Mononuclear cell (primary cell): ENCODE data around the gene EMX2. TPM values are rescaled to one million over a fixed set of nuclear protein-coding genes. Genes with fewer than 3 reads are reported as not detected.
"Not testable (repeated sequence)": the region's sequence is repeated elsewhere in the genome, so short reads cannot be mapped to it uniquely, and the experiment has no call there.

Experiments used
- H3K27me3 ChIP-seq: 2 replicates; pipeline ENCODE4 v1.6.0; 2011; ENCODE audit warnings: low read length, control low read depth; ENCODE audit not compliant: insufficient read depth
- H3K4me1 ChIP-seq: 2 replicates; pipeline ENCODE4 v1.5.1; 2011; ENCODE audit warnings: mild to moderate bottlenecking, low read length, control low read depth; ENCODE audit not compliant: insufficient read depth
- H3K4me3 ChIP-seq: 2 replicates; pipeline ENCODE4 v1.5.1; 2011; ENCODE audit warnings: mild to moderate bottlenecking, low read length, moderate library complexity
- H3K9me3 ChIP-seq: 2 replicates; pipeline ENCODE4 v1.5.1; 2011; ENCODE audit warnings: low read depth, mild to moderate bottlenecking, control low read depth, low read length
- total RNA-seq: library from RNA; depleted of rRNA; stranded (reverse); fragments of >200 nt; gene quantifications from one replicate; pipeline ENCODE4 v1.2.3, GENCODE V29; 2012

EMX2 gene
- total RNA-seq = 0.10 TPM

DNA sequence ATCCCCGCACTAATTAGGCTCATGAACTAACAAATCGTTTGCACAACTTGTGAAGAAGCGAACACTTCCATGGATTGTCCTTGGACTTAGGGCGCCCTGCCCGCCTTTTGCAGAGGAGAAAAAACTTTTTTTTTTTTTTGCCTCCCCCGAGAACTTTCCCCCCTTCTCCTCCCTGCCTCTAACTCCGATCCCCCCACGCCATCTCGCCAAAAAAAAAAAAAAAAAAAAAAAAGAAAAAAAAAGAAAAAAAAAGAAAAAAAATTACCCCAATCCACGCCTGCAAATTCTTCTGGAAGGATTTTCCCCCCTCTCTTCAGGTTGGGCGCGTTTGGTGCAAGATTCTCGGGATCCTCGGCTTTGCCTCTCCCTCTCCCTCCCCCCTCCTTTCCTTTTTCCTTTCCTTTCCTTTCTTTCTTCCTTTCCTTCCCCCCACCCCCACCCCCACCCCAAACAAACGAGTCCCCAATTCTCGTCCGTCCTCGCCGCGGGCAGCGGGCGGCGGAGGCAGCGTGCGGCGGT is at the start of gene EMX2:
Gene EMX2 (plus strand): TSS at position 41 of the 519 bp plus-strand sequence. CDS start 522 bp downstream, outside the sequence.
- H3K27me3 ChIP-seq = peaks cover 93% of the 10 kb centered on the region

DNA sequence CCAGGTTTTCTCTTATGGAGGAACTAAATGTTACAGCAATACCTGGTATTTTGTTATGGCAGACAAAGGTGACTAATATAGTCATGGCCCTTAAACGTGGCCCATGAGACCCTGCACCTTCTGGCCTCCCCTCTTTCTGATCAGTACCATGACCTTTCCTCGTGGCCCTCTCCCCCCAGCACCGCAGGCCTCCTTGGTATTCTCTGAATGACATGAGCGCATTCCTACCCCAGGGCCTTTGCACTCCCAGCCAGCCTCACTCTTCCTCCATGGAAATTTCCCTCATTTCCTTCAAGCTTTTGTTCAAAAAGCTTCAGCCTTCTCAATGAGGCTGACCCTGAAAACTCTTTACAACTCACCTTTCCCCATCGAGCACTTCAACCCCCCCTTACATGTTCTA is 46.5 kb upstream of the EMX2 start:
- Histone ChIP-seq H3K9me3 (no peaks in the 10 kb centered on the region), H3K27me3 (peaks cover 8% of the 10 kb centered on the region), H3K4me3 (no peak overlapping the region), H3K4me1 (no peaks in the 10 kb centered on the region)

More for the DNA sequence above, at the start of gene EMX2:
- Histone ChIP-seq H3K4me3 (no peak within 1 kb of the TSS), H3K9me3 (no peaks in the 10 kb centered on the region), H3K4me1 (peaks cover 6% of the 10 kb centered on the region)

DNA sequence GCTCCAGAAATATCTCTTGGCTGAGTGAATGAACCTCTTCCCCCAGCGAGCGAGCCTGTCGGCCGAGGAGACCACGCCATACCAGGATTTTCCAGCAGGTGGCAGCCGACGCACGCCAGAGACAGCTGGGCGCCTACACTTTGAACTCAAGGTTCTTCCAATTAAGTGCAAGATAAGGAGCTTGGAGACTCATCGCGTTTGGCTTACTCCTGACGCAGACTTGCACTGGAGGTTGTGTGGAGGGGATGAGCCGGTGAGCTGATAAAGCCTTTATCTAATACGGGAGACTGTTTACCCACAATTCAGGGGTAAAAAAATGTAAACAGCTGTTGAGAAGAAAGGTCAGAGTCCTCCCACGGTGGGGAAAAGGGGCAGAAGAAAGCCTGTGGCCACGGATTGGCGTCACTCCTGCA is 45.9 kb upstream of the EMX2 start:
- Histone ChIP-seq H3K4me1 (no peaks in the 10 kb centered on the region), H3K9me3 (no peaks in the 10 kb centered on the region), H3K4me3 (no peak overlapping the region), H3K27me3 (peaks cover 8% of the 10 kb centered on the region)

DNA sequence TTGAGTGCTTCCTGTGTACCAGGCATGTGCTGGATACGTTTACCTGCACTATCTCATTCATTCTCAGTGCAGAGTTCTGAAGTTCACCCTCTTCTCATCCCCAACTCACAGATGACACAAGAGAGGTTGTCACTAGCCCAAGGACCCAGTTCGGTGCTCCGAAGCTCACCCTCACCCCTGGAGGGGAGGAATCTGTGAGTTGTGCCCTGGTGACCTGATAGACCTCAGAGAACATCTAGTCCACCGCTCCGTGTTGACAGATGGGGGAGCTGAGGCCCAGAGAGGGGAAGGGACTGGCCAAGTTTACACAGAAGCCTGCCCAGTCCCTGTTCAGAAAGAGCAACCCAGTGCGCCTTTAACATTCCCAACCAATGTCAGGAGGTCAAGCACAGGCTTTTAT is 44.8 kb upstream of the EMX2 start:
- Histone ChIP-seq H3K27me3 (peaks cover 8% of the 10 kb centered on the region), H3K4me3 (no peak overlapping the region), H3K4me1 (no peaks in the 10 kb centered on the region), H3K9me3 (no peaks in the 10 kb centered on the region)

DNA sequence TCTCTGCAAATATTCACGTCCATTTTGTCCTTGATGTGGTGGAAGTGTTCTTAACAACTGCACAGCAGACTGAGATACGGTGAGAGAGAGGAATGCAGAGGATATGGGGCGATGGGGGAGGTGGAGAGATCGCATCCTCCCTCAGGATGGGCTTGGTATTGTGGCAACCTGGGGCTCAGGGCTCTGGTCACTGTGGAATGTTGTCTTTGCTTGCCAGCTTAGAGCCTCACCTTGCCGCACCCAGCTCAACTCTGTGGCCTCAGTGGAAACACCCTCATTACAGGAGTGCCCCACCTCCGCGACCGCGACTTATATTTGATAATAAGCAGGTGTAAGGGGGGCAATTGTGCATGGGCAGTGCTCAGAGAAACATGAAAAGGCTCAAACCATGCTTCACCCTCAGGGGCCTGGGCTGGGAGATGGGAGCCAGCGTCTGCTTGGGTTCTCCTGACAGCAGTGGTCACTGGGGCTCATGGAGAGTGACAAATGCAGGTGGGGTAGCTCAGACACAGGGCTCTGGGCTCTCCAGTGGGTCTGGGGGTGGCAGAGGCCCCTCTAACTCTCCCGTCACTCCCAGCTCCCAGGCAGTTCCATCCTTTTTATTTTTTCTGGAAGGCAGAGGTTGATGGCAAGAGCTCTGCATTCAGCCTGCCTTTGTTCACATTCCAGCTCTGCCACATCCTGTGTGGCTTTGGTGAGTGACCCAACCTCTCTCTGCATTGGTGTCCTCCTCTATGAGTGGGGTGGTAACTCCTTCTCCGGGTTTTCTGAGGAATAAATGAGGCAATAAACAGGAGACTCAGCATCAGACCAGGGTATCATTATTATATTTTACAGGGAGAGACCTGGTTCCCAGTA is 43.1 kb upstream of the EMX2 start:
- no peaks in the 10 kb centered on the region for H3K9me3 ChIP-seq
- peaks cover 7% of the 10 kb centered on the region for H3K27me3 ChIP-seq
- H3K4me3 ChIP-seq = no peak overlapping the region
- H3K4me1 ChIP-seq = no peaks in the 10 kb centered on the region

DNA sequence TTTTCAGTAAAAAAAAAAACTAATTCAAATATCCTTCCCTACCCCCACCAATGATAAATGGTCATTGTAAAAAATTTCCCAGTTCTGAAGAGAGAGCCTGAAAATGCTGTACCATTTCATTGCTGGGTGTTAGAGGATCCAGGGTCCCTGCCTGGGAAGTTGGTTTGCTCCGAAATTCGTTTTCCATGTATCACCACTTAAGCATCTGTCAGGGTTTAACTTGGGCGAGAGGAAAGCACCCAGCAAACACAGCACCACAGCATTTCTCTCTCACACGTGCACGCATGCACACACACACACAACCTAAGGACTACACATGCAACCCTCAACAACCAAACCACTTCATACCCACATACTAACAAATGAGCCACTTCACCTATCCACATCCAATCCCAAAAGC is 42.1 kb upstream of the EMX2 start:
- Histone ChIP-seq H3K9me3 (no peaks in the 10 kb centered on the region), H3K4me1 (no peaks in the 10 kb centered on the region), H3K4me3 (no peak overlapping the region), H3K27me3 (peaks cover 4% of the 10 kb centered on the region)

DNA sequence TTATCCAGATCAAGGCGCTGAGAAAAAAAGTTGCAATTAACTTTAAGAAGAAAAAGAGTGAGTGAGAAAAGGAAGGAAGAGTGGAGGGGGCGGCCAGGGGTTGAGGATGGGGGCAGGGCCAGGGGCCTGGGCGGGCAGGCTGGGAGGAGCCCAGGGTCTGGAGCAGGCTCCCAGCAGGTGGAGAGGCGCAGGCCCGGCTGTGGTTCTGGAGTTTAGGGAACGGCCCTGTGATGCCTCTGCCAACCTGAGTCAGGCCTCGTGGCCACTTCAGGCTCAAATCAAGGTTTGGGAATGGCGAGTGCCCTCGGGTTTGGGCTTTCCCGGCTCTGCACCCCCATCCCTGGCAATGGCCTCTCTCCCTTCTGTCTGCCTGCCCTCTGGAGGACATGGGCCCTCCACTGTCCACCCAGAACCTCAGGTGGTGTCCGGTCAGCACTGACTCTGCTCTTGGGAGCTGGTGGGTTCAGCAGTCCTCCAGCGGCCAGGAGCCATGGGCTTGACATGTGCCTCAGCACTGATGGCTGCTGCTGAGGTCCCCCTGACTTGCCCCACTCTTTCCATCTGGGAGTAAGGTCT is 41.0 kb upstream of the EMX2 start:
- no peaks in the 10 kb centered on the region for H3K27me3 ChIP-seq
- H3K4me1 ChIP-seq = no peaks in the 10 kb centered on the region
- no peak overlapping the region for H3K4me3 ChIP-seq
- no peaks in the 10 kb centered on the region for H3K9me3 ChIP-seq

DNA sequence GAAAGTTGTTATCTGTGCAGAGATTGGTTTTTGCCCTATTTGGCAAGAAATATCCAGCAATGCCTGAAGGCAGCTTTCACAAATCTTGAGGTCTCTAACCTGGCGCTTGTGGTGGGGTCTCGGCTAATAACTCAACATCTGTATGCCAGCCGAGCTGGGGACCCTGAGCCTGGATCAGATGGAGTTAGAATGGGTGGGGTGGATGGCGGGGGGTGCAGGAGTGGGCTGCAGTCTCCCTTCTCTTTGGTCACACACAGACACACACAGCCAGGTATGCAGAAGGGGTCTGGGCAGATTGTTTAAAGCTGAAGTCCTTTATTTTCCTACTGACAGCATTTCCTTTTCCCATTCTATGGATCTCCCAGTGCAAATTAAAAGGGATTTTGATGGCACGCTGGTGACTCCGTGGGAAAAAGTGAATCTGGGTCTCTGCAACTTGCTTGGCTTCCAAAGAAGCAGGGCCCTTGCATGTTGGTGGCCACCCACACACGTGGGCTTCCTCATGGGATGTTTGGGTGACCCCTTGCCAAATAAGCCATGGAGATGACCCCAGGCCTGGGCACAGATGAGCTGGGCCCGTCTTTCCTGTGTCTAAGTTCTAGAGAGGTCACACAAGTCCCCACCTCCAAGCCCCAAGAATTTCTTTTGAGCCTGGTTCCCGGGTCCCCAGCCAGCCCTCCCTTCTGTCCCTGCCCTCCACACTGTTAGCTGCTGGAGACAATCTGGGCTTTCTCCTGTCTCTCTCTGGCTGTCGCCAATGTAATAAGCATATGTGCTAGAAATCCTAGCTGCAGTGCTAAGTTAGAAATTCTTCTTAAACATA is 39.9 kb upstream of the EMX2 start:
- Histone ChIP-seq H3K27me3 (no peaks in the 10 kb centered on the region), H3K4me3 (no peak overlapping the region), H3K4me1 (no peaks in the 10 kb centered on the region), H3K9me3 (no peaks in the 10 kb centered on the region)

DNA sequence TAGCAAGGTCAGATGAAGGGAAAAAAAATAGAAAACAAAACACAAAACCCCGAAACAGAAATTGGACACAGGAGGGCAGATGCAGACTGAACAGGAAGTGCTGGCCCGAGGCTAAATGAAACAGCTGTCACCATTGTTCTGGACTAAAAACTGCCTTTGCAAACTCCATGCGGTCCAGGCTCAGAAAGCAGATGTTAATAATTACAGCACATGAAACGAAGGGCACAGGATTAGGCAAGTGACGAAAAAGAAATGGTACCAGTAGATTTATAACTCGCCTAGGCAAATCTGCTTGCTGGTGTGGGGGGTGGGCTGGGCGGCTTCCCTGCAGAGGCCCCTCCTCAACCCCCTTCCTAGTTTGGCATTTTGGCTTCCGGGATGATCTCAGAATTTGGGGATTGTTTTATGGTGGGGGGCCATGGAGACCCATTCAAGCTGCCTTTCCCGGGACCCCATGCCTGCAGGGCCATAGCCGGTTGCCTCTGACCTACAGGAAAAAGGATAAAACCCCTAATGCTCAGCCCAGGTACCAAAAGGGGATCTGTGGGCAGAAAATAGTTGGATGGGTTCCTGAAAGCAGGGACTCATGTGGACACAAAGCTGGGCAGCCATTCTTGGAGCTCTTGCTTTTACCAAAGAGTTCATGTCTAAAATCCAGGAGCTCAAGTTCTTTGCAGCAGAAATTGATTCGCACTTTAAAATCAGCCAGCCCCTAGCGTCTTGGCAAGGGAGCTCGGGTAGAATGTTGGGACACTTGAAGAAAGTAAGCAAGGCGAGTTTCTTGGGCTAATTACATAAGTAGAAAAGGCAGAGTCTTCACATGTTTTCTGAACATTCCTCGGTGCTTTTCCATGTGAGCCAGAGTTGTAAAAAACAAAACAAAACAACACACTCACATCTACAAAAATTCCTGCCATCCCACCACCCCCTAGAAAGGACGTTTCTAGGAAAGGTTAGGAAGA is 39.0 kb upstream of the EMX2 start:
- Histone ChIP-seq H3K9me3 (no peaks in the 10 kb centered on the region), H3K27me3 (no peaks in the 10 kb centered on the region), H3K4me3 (no peak overlapping the region), H3K4me1 (no peaks in the 10 kb centered on the region)

DNA sequence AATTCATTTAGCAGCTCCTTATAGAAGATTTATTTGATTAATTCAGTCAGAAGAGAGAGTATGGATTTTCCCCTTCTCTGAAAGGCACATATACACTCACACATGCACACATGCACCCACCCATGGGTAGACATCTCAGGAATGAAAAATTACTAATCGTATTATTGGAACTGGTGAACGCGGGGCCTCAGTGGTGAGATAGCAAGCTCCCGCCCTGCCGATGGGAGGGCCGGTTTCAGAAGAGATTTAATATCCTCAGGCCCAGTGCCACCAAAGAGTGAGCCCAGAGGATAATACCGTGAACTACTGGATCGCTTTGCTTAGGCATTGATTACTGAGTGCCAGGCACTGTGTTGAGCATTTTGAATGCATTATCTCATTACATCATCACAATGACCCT is 38.0 kb upstream of the EMX2 start:
- Histone ChIP-seq H3K4me3 (no peak overlapping the region), H3K4me1 (no peaks in the 10 kb centered on the region), H3K27me3 (no peaks in the 10 kb centered on the region), H3K9me3 (no peaks in the 10 kb centered on the region)

DNA sequence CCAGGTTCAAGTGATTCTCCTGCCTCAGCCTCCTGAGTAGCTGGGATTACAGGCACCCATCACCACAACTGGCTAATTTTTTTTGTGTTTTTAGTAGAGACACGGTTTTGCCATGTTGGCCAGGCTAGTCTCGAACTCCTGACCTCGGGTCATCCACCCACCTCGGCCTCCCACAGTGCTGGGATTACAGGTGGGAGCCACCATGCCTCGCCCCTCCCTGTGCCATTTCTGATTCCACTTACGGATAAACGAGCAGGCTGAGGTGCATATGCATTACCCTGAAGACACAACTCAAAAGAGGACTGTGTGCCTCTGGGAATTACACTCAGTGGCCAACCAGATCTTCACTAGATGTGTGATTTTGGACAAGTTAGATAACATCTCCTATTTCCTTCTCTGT is 35.5 kb upstream of the EMX2 start:
- not testable (repeated sequence) for H3K9me3 ChIP-seq, H3K27me3 ChIP-seq, H3K4me1 ChIP-seq, H3K4me3 ChIP-seq

DNA sequence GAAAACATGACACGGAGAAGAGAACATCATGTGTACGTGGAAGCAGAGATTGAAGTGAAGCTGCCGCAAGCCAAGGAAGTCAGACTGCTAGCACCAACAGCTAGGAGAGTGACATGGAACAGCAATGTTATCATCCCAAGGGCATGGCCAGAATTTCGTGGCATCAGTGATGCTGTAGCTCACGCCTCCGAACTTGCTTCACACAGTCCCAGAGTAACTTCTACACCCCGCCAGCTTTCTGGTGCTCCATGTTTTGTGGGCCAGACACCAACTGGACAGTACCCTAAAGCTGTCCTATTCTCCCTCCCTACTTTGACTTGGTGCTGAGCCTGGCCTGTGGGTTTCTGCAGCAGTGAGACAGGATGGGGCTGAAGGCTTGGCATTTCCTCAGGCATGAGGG is 33.0 kb upstream of the EMX2 start:
- no peak overlapping the region for H3K4me3 ChIP-seq
- no peaks in the 10 kb centered on the region for H3K4me1 ChIP-seq
- no peaks in the 10 kb centered on the region for H3K27me3 ChIP-seq
- H3K9me3 ChIP-seq = no peaks in the 10 kb centered on the region

DNA sequence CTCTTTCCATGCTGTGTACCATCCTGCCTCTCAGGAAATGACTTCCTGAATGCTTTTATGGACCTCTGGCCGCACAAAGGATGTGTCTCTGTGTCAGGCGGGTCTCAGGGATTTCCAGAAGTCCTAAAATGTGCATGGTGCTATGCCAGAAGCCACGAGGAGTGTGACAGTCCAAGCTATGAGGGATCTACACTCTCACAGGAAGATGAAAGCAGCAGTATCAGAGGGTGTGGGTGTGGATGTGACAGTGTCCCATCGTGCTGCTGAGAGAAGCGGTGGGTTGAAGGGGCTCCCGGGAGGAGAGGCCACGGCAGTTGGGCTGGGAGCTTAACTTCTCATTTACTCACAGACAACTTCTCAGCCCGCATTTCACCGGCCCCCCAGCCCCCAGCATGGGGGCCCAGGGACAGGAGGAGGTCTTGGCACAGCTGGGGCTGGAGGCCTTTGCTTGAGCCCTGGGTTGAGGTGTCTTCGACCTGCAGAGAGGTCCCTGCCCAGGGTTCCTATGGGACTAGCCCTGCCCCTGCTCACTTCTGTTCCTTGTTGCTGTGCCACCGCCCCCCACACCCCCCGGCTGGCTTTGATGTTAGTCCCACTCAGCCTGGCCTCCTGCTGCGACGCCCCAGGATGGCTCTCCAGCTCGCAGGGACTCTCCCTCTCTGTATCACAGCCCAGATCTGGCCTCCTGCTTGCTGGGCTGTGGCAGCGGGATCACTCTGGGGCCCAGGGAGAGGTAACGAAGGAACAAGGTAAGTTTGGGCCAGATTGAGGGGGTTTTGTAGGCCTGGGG is 30.8 kb upstream of the EMX2 start:
- Histone ChIP-seq H3K4me1 (no peaks in the 10 kb centered on the region), H3K9me3 (no peaks in the 10 kb centered on the region), H3K4me3 (no peak overlapping the region), H3K27me3 (peaks cover under 1% of the 10 kb centered on the region)

DNA sequence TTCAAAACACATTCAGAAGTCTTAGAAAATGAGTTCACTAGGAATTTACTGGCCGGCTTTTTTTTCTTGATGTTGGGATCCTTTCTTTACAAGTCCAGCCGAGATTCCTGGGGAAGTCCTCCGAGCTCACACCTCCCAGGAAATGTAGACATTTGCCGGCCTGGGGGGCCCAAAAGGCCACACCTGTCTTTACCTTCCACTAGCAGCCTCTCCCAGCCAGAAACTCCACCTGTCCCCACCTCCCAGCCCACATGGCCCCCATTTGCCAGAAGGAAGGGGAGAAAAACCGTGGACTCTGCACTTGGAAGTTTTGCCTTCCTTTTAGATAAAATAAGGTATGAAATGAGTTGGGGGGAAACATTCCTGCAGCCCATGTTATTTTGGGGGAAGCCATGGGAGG is 27.6 kb upstream of the EMX2 start:
- Histone ChIP-seq H3K27me3 (peaks cover 11% of the 10 kb centered on the region), H3K4me1 (no peaks in the 10 kb centered on the region), H3K9me3 (no peaks in the 10 kb centered on the region), H3K4me3 (no peak overlapping the region)
